IgD-negative memory B cell (primary cell): Measurements from ENCODE around the gene MARVELD1. TPM values are rescaled to one million over a fixed set of nuclear protein-coding genes. Genes with fewer than 3 reads are reported as not detected.
A peak's percentile ranks its signal among the peaks of the same experiment; 100 is the strongest.

ENCODE experiments used
- H3K27ac Mint-ChIP-seq, 3 donors: one replicate each; pipeline ENCODE4 v1.8.0; 2020 to 2022; ENCODE audit warnings: mild to moderate bottlenecking in 3 of 3, mixed read lengths in 3 of 3, moderate library complexity in 1 of 3
- H3K27me3 Mint-ChIP-seq: one replicate; pipeline ENCODE4 v1.8.0; 2021; ENCODE audit warnings: mixed read lengths
- H3K36me3 Mint-ChIP-seq: one replicate; pipeline ENCODE4 v1.8.0; 2020; ENCODE audit warnings: mild to moderate bottlenecking, mixed read lengths
- H3K4me1 Mint-ChIP-seq, 3 donors: one replicate each; pipeline ENCODE4 v1.8.0; 2020 to 2022; ENCODE audit warnings: mixed read lengths in 3 of 3, mild to moderate bottlenecking in 1 of 3
- H3K4me3 Mint-ChIP-seq, 4 donors: one replicate each; pipeline ENCODE4 v1.8.0; 2020 to 2022; ENCODE audit warnings: mild to moderate bottlenecking in 4 of 4, mixed read lengths in 4 of 4, moderate library complexity in 3 of 4
- H3K9me3 Mint-ChIP-seq, 3 donors: one replicate each; pipeline ENCODE4 v1.8.0; 2020 to 2021; ENCODE audit warnings: mixed read lengths in 3 of 3, mild to moderate bottlenecking in 1 of 3
- polyA plus RNA-seq: library from polyadenylated mRNA; unstranded; fragments of 300-500 nt; fragmentation: Illumina TruSeq; gene quantifications from one replicate; pipeline ENCODE4 v1.2.3, GENCODE V29; 2021

The MARVELD1 gene
- polyA plus RNA-seq, 1 donor from 2014 or later: 0.40 TPM

- no peak overlapping the region for H3K27ac Mint-ChIP-seq
- peaks cover 6 to 12% (median 8%) of the 10 kb centered on the region in 3 donors for H3K4me1 Mint-ChIP-seq
- peaks cover 19% of the 10 kb centered on the region for H3K27me3 Mint-ChIP-seq
- no peaks in the 10 kb centered on the region for H3K9me3 Mint-ChIP-seq
- H3K4me3 Mint-ChIP-seq: no peak overlapping the region
- no peaks in the 10 kb centered on the region for H3K36me3 Mint-ChIP-seq
These were observed 52.7 kb downstream of the MARVELD1 start for GRCh38 chr10:97766106-97766810.

DNA sequence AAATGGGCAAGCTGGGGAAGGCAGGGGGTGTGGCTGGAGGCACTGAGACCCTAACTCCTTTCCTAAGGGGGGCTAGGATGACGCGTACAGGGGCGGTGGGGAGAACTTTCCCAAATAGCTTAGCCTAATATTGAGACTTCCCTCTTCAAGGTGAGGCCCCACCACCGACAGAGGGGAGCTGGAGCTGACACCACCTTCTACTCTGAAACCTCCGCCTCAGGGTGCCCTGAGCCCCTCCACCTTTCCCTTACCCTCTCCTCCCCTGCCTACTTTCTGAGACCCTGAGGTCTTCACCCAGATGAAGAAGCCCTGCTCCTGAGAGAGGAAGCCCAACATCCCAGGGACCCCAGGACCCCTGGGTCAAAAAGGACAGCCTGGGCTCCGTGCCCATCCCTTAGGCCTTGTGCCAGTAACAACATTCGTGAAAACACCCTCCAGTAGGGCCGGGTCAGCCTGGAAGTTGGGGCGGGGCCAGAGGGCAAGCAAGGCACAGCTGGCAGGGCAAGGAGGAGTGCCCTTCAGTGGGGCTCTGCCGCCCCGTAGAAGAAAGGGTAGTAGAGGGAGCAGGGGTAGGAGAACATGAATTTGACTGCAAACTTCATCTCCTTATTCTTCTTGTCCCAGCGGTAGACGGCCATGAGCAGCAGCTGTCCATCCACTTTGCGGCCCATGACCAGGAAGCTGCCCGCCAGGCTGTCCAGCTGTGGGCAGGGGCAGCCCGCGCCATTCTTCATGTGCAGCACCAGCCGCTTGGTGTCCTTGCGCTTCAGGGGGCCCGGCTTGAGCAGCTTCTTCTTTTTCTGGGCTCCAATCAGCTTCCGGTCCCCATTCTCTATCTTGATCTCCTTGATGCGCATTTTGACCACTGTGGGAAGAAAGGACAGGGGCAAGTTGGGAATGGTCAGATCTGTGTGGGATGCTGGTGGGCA lies 53.7 kb downstream of the MARVELD1 start:
- H3K27me3 Mint-ChIP-seq: peaks cover 25% of the 10 kb centered on the region
- peaks cover 6 to 17% (median 10%) of the 10 kb centered on the region in 3 donors for H3K4me1 Mint-ChIP-seq
- peak overlapping the region in 2 of 3 donors; percentile 1 to 76 for H3K27ac Mint-ChIP-seq
- no peaks in the 10 kb centered on the region for H3K9me3 Mint-ChIP-seq
- H3K4me3 Mint-ChIP-seq: peak overlapping the region in 1 of 4 donors; percentile 65
- H3K36me3 Mint-ChIP-seq: peaks cover under 1% of the 10 kb centered on the region

Other genes with a start within 250 kb of the MARVELD1 start
- 29.1 TPM for gene MMS19, start 215.3 kb upstream of the MARVELD1 start, polyA plus RNA-seq
- gene UBTD1, start 214.8 kb upstream of the MARVELD1 start, polyA plus RNA-seq: 1.2 TPM
- gene ANKRD2, start 141.0 kb upstream of the MARVELD1 start, polyA plus RNA-seq: not detected
- not detected for gene HOGA1, start 129.3 kb upstream of the MARVELD1 start, polyA plus RNA-seq
- not detected for gene C10orf62, start 124.0 kb upstream of the MARVELD1 start, polyA plus RNA-seq
- 2.1 TPM for gene MORN4, start 80.2 kb upstream of the MARVELD1 start, polyA plus RNA-seq
- gene PI4K2A, start 73.1 kb upstream of the MARVELD1 start, polyA plus RNA-seq: 10.0 TPM
- gene AVPI1, start 26.5 kb upstream of the MARVELD1 start, polyA plus RNA-seq: 3.3 TPM
- 35.4 TPM for gene ZFYVE27, start 23.4 kb downstream of the MARVELD1 start, polyA plus RNA-seq
- gene SFRP5, start 58.3 kb downstream of the MARVELD1 start, polyA plus RNA-seq: not detected
- gene GOLGA7B, start 136.1 kb downstream of the MARVELD1 start, polyA plus RNA-seq: not detected